Measurements from ENCODE around the gene CORO2A. TPM values are rescaled to one million over a fixed set of nuclear protein-coding genes. Genes with fewer than 3 reads are reported as not detected.

The CORO2A gene
- total and polyA plus RNA-seq, 2 of the 4 experiments (the other 2 are of a cell fraction): 1.9 to 2.2 TPM

GRCh38 chr9:98164912-98165311 is 27.5 kb downstream of the CORO2A start:
- Histone ChIP-seq H3K14ac (replicated peaks; ENCODE audit: low read depth, low read length) (no peak overlapping the region), H2BK15ac (ENCODE audit: low read depth, low read length) (no peak overlapping the region), H3K23ac (ENCODE audit: low read depth, low read length) (no peak overlapping the region), H3K56ac (ENCODE audit: extremely low read depth, insufficient read depth, low read length) (no peak overlapping the region), H3K9ac (ENCODE audit: low read depth, low read length) (no peak overlapping the region), H2AFZ (replicated peaks; ENCODE audit: low read length, poor library complexity) (no peak overlapping the region), H3K9me1 (ENCODE audit: insufficient read depth, low read length) (0 out of 2 replicates have a peak, but pooled peaks cover 9% of the 10 kb centered on the region), H3K9me3 (ENCODE audit: control insufficient read depth, insufficient read depth, low read length) (no peaks in the 10 kb centered on the region), H2BK5ac (ENCODE audit: low read depth, low read length, poor library complexity, severe bottlenecking) (no peak overlapping the region), H4K20me1 (ENCODE audit: insufficient read depth, low read length) (no peaks in the 10 kb centered on the region), H3K18ac (ENCODE audit: low read depth, low read length) (no peak overlapping the region), H2AK5ac (ENCODE audit: low read depth, low read length) (no peak overlapping the region), H2AK9ac (replicated peaks; ENCODE audit: low read depth, low read length, poor library complexity) (no peak overlapping the region), H3K79me1 (ENCODE audit: low read depth in 1 of 2, low read length in 2 of 2) (no peaks in the 10 kb centered on the region; a peak in 1 of 4 replicates), H3K4ac (ENCODE audit: low read depth, low read length) (no peak overlapping the region), H3K4me1 (ENCODE audit: control insufficient read depth, insufficient read depth, low read length) (peaks cover 4% of the 10 kb centered on the region; the same call in 1 of the 2 replicates), H3K4me2 (ENCODE audit: low read depth, low read length) (no peak overlapping the region), H4K5ac (ENCODE audit: low read depth, low read length) (no peak overlapping the region), H3K27ac (ENCODE audit: insufficient read depth, low read length) (no peak overlapping the region), H3K27me3 (ENCODE audit: control insufficient read depth, insufficient read depth, low read length) (peaks cover 2% of the 10 kb centered on the region; the same call in 1 of the 2 replicates), H2BK120ac (ENCODE audit: low read depth, low read length) (no peak overlapping the region), H4K91ac (ENCODE audit: insufficient read depth, low read depth, low read length) (no peak overlapping the region), H2BK20ac (ENCODE audit: low read depth, low read length) (no peak overlapping the region), H4K8ac (ENCODE audit: low read depth in 2 of 2, low read length in 2 of 2) (no peak overlapping the region), H3K36me3 (ENCODE audit: control insufficient read depth, insufficient read depth, low read length) (no peaks in the 10 kb centered on the region), H3K4me3 (ENCODE audit: insufficient read depth, low read depth, low read length) (no peak overlapping the region)
- intact Hi-C loops (cut with micrococcal nuclease) (no loop called here), dilution Hi-C loops (cut with HindIII; ENCODE audit: low sequenced_read_pairs, unreplicated experiment) (no loop called here), in situ Hi-C loops (cut with MboI; ENCODE audit: low sequenced_read_pairs) (no loop called here)
- ChIA-PET CTCF (no interaction called here), POLR2A (ENCODE audit: unreplicated experiment) (no interaction called here)
- ATAC-seq (ENCODE audit: low read depth): no peak
- TF ChIP-seq NFE2L2 (IDR thresholded peaks at IDR 0.05; ENCODE audit: low read depth, low read length) (no peak), MXI1 (IDR thresholded peaks at IDR 0.05; ENCODE audit: borderline replicate concordance, low read depth, low read length) (no peak), RCOR1 (IDR thresholded peaks at IDR 0.05; ENCODE audit: insufficient replicate concordance, low read length) (no peak), BHLHE40 (IDR thresholded peaks at IDR 0.05; ENCODE audit: low read depth, low read length) (no peak), CHD1 (IDR thresholded peaks at IDR 0.05; ENCODE audit: low read depth, low read length) (no peak), MAFK (IDR thresholded peaks at IDR 0.05; ENCODE audit: low read depth, low read length) (no peak), RFX5 (IDR thresholded peaks at IDR 0.05; ENCODE audit: low read depth, low read length) (no peak), SMC3 (IDR thresholded peaks at IDR 0.05; ENCODE audit: low read depth, low read length) (no peak), POLR2A (IDR thresholded peaks at IDR 0.05; ENCODE audit: low read depth, low read length) (no peak), MAZ (IDR thresholded peaks at IDR 0.05; ENCODE audit: borderline replicate concordance, low read depth, low read length) (no peak), RAD21 (IDR thresholded peaks at IDR 0.05; ENCODE audit: low read length) (no peak), CEBPB (IDR thresholded peaks at IDR 0.05; ENCODE audit: low read depth, low read length) (no peak), USF2 (IDR thresholded peaks at IDR 0.05; ENCODE audit: low read depth, low read length) (no peak)
- BruUV-seq (replicated peaks): no TSS peak
- 83% methylated on average over 3 of the region's 7 CpGs; no CpG with 5 or more reads in 1 of the 2 experiments for whole genome bisulfite sequencing, 2 experiments (ENCODE audit: extremely low coverage in 2 of 2, insufficient read length in 1 of 2)
- DNase-seq: no peak

Data from IMR-90 (cell line).